GM19468 (cell line): ENCODE data around the gene FAM83C.
"Not testable (repeated sequence)": the region's sequence is repeated elsewhere in the genome, so short reads cannot be mapped to it uniquely, and the experiment has no call there.

Experiments
- ATAC-seq: cut with Tn5 transposase; IDR thresholded peaks from one replicate; pipeline ENCODE4 v1.9.1; 2021; ENCODE audit warnings: mild to moderate bottlenecking, moderate library complexity, moderate number of reproducible peaks; ENCODE audit not compliant: unreplicated experiment; ENCODE audit errors: extremely low read depth

The FAM83C gene

GRCh38 chr20:35319192-35319870 lies 27.1 kb upstream of the FAM83C start:
- ATAC-seq, result no peak

DNA sequence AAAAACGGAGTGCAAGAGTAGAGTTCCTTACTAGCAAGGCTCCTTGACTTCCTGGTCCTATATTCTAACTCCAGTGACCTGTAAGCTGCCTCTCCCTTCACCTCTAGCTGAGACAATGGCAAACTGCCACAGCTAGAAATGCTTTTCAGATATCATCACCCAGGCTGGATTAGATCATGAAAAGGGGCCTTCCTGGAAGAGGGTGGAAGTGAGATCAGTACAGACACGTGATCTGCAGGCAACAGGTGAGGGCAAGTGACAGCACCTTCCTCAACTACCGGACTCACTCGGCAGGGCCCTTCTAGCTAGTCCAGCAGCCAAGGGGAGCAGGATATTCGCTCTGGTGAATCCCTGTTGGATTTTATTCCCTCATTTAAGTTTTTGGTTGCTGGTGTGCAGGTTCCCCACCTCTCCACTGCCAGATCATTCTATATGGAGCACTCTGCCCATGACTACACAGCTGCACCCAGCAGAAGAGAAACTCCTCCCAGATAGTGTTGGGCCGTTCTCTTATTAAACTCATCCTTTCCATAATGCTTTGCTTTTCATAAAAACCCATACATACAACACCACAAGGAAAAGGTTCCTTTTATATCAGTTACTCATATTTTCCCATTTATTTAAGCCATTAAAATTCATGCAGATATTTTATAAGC lies 26.4 kb upstream of the FAM83C start:
- no peak for ATAC-seq

DNA sequence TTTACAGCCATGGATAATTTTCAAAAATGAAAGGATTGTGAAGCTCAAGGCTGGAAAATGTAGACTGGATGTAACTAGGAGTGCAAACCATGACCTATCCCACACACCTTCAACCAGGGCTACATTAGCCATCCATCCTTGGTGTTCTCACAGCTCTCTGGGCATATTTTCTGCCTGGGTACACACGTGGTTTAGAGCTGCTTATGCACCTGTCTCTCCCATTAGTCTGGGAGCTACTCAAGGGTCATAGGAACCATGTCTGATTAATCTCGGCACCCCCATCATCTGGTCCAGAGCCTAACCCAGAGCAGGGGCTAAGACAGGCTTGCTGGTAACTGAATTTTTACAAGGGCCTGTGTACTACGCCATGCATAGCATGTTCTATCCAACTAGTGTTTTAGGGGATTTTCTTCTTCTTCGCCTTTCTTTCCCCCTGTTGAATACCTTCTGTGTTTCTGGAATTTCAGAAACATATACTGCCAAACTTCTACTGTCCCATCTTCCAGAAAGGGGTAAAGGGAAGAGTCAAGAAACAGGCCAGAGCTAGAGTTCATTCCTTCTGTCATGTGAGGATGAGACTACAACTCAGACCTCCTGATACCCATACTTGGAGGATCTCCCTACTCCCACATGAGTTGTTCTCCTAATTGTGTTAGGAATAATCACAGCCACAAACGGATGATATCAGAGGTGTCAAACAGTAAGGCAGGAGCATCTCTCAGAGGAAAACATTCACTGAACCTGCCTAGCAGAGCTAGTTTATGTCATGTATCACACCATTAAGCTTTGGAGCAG lies 25.4 kb upstream of the FAM83C start:
- ATAC-seq, result no peak

DNA sequence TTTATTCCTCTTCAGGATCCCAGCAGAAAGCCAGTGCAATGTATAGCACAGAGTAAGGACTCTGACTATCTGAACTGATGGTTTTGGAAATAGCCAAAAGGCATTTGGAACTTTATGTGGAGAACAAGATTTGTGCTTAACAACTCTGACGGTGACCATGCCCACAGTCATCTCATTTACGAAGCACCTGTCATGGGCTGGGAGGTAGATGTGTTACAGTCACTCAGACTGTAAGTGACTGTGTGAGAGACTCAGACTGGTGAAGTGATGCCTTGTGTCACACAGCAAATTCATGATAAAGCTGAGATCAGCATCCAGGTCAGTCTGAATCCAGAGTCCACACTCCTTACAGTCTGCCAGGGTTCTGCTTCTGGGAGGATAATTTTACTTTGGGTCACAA lies 23.9 kb upstream of the FAM83C start:
- no peak for ATAC-seq

DNA sequence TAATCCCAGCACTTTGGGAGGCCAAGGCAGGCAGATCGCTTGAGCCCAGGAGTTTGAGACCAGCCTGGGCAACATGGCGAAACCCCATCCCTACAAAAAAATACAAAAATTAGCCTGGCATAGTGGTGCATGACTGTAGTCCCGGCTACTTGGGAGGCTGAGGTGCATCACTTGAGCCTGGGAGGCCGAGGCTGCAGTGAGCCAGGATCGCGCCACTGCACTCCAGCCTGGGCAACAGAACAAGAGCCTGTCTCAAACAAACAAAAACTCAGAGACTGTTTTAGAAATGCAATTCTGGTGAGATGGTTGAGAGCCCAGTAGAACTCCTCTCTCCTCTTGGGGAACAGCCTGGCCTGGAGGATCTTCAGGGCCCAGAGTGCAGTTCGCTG lies 23.4 kb upstream of the FAM83C start:
- ATAC-seq, result not testable (repeated sequence)

DNA sequence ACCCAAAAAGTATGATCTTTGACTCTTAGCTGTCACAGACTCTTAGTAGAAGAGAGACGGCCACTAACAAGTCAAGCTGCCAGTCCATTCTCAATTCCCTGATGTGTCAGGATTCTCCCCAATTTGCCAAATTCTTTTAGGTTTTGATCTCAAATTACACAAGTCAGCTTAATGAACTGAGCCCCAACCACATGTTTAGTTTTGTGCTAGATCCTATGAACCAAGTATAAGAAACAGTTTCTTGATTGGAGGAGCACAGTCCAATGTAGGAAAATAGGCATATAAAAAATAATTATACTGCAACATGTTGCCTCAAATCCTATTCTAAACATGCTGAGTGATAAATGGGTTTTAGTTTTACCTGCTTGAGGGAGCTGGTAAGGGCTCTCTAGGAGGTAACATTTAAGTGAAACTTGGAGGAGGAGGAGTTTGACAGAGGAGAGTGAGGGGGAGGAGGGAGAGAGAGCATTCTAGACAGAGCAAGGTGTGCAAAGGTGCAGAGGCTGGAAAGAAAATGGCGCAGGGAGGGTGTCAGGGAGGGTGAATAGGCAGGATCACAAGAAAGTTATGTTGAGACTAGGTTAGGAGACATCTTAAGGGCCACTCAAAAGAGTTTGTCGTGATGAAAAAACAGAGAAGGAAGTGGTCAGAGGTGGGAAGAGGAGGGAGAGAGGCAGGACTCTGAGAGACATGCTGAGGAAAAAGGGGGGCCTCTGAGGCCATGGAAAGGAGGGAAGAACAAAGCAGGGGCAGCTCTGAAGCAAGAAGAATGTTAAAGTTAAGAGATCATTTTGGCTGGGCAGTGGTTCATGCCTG lies 22.8 kb upstream of the FAM83C start:
- no peak for ATAC-seq

- ATAC-seq, result no peak
These were observed 20.1 kb upstream of the FAM83C start for GRCh38 chr20:35312318-35312717.

- no peak for ATAC-seq
These were observed 19.6 kb upstream of the FAM83C start for GRCh38 chr20:35311822-35312221.

GRCh38 chr20:35311409-35311808 lies 19.2 kb upstream of the FAM83C start:
- ATAC-seq, result no peak

DNA sequence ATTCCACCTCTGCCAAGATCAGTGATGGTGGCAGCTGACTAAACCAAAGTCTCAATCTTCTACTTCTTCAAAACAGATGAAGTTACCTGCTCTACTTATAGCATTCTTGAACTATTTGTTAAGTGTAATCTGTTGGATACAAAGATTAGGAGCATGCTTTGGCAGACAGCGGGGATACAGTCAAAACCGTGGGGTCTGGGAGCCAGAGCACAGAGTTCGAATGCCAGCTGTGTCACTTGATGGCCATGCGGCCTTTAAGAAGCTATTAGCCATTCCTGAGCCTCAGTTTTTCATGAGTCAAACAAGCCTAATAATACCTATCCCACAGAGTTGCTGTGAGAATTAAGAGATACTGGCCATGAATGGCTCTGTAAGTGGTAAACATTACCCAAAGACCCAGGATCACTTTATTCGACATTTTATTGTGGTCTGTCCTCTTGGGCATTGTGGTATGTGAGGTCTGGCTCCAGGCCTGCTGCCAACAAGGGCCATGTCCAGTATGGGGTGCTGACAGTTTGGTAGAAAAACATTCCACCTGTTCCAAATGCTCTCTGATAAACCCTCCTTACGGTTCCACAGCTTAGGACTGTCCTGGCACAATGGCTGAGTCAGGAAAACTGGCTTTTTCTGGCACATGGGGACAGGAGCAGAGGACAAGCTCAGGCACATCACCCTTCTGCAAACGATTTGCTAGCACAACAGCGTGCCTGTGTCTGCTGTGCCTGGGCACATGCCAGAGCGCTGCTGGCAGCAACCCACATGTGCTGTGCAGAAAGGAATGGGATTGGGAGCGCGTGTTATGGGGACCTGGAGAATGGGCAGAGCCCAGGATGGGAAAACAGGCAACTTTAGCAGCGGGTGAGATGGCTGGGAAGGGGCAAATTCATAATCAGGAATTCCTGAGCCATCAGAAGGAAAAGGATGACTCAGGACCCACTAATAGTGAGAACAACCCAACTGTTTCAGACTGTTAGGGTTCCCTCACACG lies 15.7 kb upstream of the FAM83C start:
- no peak for ATAC-seq

- ATAC-seq, result no peak
These were observed 14.8 kb upstream of the FAM83C start for GRCh38 chr20:35306931-35307517.

GRCh38 chr20:35305682-35306556 lies 13.7 kb upstream of the FAM83C start:
- ATAC-seq, result no peak

- ATAC-seq, result no peak
These were observed 12.7 kb upstream of the FAM83C start for GRCh38 chr20:35304956-35305355.

DNA sequence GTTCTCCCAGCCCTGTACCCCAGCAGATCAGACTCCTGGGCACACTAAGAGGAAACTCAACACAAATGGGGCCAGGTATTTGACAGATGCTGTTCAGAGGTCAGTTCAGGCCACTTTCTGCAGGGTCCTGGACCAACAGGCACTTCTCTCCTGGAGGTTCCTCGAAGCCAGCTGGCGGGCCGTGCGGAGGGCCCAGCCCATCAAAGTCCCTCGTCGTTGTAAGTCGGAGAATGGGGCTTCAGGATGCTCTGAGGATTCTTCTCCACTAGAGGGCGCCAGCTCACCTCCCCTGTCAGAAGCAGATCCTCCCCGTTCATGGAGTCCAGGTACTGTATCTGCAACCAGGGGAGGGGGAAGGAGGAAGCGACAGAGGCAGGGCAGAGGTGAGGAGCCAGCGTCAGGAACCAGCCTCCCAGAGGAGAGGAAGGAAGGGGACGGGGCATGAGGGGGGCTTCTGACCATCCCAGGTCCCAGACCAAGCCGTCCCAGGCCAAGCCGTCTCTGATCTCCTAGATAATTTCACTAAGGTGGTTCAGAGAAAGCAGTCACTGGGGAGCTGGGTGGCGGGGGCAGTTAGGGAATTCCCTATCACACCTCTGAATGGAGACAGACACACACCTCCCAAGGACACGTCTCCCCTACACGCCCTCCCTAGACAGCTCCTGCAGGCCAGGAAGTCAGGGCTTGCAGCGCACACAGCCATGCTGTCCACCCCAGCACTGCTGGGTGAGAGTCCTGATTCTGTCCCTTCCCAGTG lies 11.7 kb upstream of the FAM83C start:
- no peak for ATAC-seq

GRCh38 chr20:35303382-35303734 lies 11.1 kb upstream of the FAM83C start:
- no peak for ATAC-seq

DNA sequence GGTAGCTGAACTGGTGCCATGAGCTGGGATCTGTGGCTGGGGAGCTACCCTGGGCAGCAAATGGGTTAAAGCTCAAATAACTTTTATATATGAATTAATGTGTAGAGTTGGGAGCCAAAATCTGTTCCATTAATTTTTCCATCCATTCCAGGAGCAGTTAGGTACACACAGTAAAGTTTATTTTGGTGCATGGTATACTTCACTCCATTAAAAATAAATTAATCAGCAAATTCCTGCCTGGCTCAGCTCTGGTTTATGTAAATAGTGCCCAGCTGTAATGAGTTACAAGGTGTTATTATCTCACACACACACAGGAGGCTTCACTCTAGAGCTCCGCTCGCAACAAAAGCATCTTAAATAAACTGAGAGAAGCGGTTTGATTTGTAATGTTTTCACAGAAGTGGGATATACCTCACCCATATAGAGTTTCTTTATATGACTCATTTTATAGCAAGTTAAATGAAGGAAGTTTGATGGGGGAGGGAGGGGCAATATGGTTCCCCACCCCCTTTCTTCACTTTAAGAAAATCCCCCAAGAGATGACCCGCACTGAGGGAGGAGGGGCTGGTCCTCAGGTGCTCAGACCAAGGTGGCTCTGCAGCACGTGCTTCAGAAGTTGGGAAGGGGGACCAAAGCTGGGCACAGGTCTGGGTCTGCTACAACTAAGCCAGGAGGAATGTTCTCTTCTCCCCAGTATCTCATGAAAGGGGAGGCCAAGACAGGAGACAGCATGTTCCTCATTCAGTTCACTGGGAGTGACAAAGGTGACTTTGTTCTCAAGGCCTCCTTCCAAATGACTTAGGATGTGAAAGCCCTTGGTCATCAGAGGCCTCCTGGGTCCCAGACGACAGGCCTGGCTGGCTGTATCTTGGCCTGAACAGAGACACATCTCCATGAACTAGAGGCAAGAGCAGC lies 10.5 kb upstream of the FAM83C start:
- ATAC-seq, result no peak
